Lower lobe of right lung (tissue), 2 donors: ENCODE results near the gene IMMP2L. TPM values are rescaled to one million over a fixed set of nuclear protein-coding genes. Genes with fewer than 3 reads are reported as not detected.

Experiments
- ATAC-seq, 2 donors: fragments of 200-7000 bp; cut with Tn5 transposase; one replicate each; pipeline ENCODE4 v1.9.1; 2020 to 2022; ENCODE audit warnings: mild to moderate bottlenecking in 2 of 2, moderate library complexity in 2 of 2
- DNase-seq: peaks from one replicate; pipeline ENCODE4 v3.0.0-alpha.2; 2020
- H3K27ac ChIP-seq: fragments of 200-600 bp; one replicate; pipeline ENCODE4 v1.8.0; 2022
- H3K27me3 ChIP-seq: fragments of 200-600 bp; one replicate; pipeline ENCODE4 v1.8.0; 2022; ENCODE audit warnings: low read depth
- H3K36me3 ChIP-seq: fragments of 200-600 bp; one replicate; pipeline ENCODE4 v1.8.0; 2022; ENCODE audit warnings: mild to moderate bottlenecking
- H3K4me1 ChIP-seq: fragments of 200-600 bp; one replicate; pipeline ENCODE4 v1.8.0; 2022
- H3K4me3 ChIP-seq: fragments of 200-600 bp; one replicate; pipeline ENCODE4 v1.8.0; 2022; ENCODE audit warnings: mild to moderate bottlenecking
- H3K9me3 ChIP-seq: fragments of 200-600 bp; one replicate; pipeline ENCODE4 v1.8.0; 2022
- CTCF ChIP-seq: fragments of 200-600 bp; IDR thresholded peaks from one replicate; pipeline ENCODE4 v1.8.0; 2022; ENCODE audit warnings: antibody characterized with exemption, mild to moderate bottlenecking
- intact Hi-C: fragments of 100-400 bp; cut with DNase I; formaldehyde crosslinking; loops from one replicate; pipeline ENCODE4 v1.11.0; 2022
- total RNA-seq: library from RNA; stranded (reverse); fragmentation: NEBNext Ultra II Directional; extraction: Animal tissue kit (Norgen Biotek cat#: 25700); gene quantifications from one replicate; pipeline ENCODE4 v1.2.1, GENCODE V29; 2021
- donor health status: DM: no; HTN: yes; CAD: no; lungs with severe emphysema.

The IMMP2L gene
- total RNA-seq, 1 donor from 2014 or later = 14.7 TPM

- Histone ChIP-seq H3K27ac (no peak overlapping the region), H3K27me3 (no peaks in the 10 kb centered on the region), H3K36me3 (no peaks in the 10 kb centered on the region), H3K4me3 (no peak overlapping the region), H3K4me1 (no peaks in the 10 kb centered on the region), H3K9me3 (no peaks in the 10 kb centered on the region)
- ATAC-seq (no peak), DNase-seq (no peak)
- TF ChIP-seq CTCF = no peak
- intact Hi-C loops = no loop called here
These were observed 639.4 kb downstream of the IMMP2L start for GRCh38 chr7:110922906-110923305.

GRCh38 chr7:110921595-110922151, 640.6 kb downstream of the IMMP2L start:
- DNase-seq (no peak), ATAC-seq (no peak)
- TF ChIP-seq CTCF = no peak
- no peaks in the 10 kb centered on the region for H3K27me3 ChIP-seq
- H3K4me3 ChIP-seq = no peak overlapping the region
- intact Hi-C loops = no loop called here
- H3K27ac ChIP-seq = no peak overlapping the region
- no peaks in the 10 kb centered on the region for H3K9me3 ChIP-seq
- no peaks in the 10 kb centered on the region for H3K36me3 ChIP-seq
- no peaks in the 10 kb centered on the region for H3K4me1 ChIP-seq

GRCh38 chr7:110918949-110919548, 643.2 kb downstream of the IMMP2L start:
- Histone ChIP-seq H3K9me3 (no peaks in the 10 kb centered on the region), H3K4me3 (no peak overlapping the region), H3K27ac (no peak overlapping the region), H3K27me3 (no peaks in the 10 kb centered on the region), H3K36me3 (no peaks in the 10 kb centered on the region), H3K4me1 (no peaks in the 10 kb centered on the region)
- DNase-seq (no peak), ATAC-seq (no peak)
- TF ChIP-seq CTCF = no peak
- intact Hi-C loops = no loop called here

GRCh38 chr7:110914263-110914662, 648.0 kb downstream of the IMMP2L start:
- Histone ChIP-seq H3K27me3 (no peaks in the 10 kb centered on the region), H3K4me3 (no peak overlapping the region), H3K27ac (no peak overlapping the region), H3K4me1 (no peaks in the 10 kb centered on the region), H3K36me3 (no peaks in the 10 kb centered on the region), H3K9me3 (no peaks in the 10 kb centered on the region)
- ATAC-seq = no peak
- DNase-seq = no peak
- no peak for TF ChIP-seq CTCF
- intact Hi-C loops = no loop called here

DNA sequence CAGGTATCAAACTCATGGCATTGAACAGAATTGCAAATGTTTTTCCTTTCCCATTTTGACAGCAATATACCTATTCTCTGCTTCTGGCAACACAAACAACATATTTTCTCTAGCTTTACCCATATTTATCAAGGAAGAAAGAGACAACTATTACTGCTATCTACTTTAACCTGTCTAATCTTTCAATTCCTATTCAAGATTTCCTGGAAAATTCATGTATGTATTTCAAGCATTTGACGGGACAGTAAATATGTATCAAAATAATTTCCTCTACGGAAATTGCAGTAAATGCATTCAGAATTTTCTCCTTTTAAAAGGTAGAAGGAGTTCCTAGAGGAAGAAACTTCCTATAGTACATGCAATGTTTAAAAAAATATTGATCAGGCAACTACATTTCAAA, 650.7 kb downstream of the IMMP2L start:
- ATAC-seq (no peak), DNase-seq (no peak)
- intact Hi-C loops = no loop called here
- TF ChIP-seq CTCF = no peak
- H3K9me3 ChIP-seq = no peaks in the 10 kb centered on the region
- no peaks in the 10 kb centered on the region for H3K4me1 ChIP-seq
- no peaks in the 10 kb centered on the region for H3K27me3 ChIP-seq
- no peaks in the 10 kb centered on the region for H3K36me3 ChIP-seq
- H3K27ac ChIP-seq = no peak overlapping the region
- no peak overlapping the region for H3K4me3 ChIP-seq
